Peyer's patch (tissue), 4 donors: Measurements from ENCODE around the gene HYOU1.

Experiments used
- CTCF ChIP-seq, 6 experiments: fragments of 450-650 bp in 4 of 6; fragments of 200-600 bp in 2 of 6; sonication (generic) in 1 of 6; IDR thresholded peaks; one replicate each; pipeline ENCODE4 v1.5.1; 2017 to 2019; ENCODE audit warnings: antibody characterized with exemption in 6 of 6, mild to moderate bottlenecking in 3 of 6, moderate library complexity in 1 of 6
- POLR2A ChIP-seq, 2 donors: fragments of 450-650 bp; IDR thresholded peaks; one replicate each; pipeline ENCODE4 v1.5.1; 2017; ENCODE audit warnings: antibody characterized with exemption in 2 of 2, mild to moderate bottlenecking in 2 of 2, moderate library complexity in 2 of 2

- TF ChIP-seq CTCF (IDR thresholded peaks at IDR 0.05) (no peak), POLR2A (IDR thresholded peaks at IDR 0.05) (no peak)
These were observed 44.3 kb downstream of the HYOU1 start for GRCh38 chr11:119012629-119013170.
